ENCODE results near the gene SFRP4.

DNA sequence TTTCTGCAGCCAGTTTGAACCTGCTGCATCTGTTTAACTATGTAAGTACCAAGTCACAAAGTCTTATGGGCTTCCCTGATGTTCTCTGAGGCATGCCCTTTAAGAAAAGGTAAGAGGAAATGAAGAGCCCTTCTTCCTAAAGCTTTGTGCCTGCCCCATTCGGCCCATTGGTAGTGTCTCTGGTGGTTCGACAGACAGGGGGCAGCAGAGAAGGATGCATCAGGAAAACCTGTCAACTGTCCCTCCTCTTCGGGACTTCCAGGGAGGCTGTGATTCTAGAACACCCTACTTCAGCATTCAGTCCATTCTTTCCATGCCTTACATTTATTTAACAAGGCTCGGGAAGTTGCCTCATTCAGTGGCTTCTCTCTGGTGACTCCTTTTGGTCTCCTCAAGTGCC lies 1.9 kb upstream of the SFRP4 start:
- TF ChIP-seq POLR2A (IDR thresholded peaks at IDR 0.05) (no peak), POLR2AphosphoS5 (IDR thresholded peaks at IDR 0.05) (no peak)

Measured in spleen (tissue), 3 donors.